ES-I3 (cell line): Measurements from ENCODE around the gene DTL.

ENCODE experiments used
- H3K36me3 ChIP-seq: 2 replicates; pipeline ENCODE4 v1.6.1; 2013; ENCODE audit warnings: mild to moderate bottlenecking, low read length, control low read depth, moderate library complexity; ENCODE audit not compliant: insufficient read depth
- H3K4me1 ChIP-seq: 2 replicates; pipeline ENCODE4 v1.6.1; 2013; ENCODE audit warnings: mild to moderate bottlenecking, control low read depth, low read length; ENCODE audit not compliant: insufficient read depth
- H3K9ac ChIP-seq: 2 replicates; pipeline ENCODE4 v1.6.1; 2013; ENCODE audit warnings: low read depth, mild to moderate bottlenecking, low read length, moderate library complexity
- H3K9me3 ChIP-seq: 2 replicates; pipeline ENCODE4 v1.6.1; 2013; ENCODE audit warnings: mild to moderate bottlenecking, low read length, moderate library complexity; ENCODE audit not compliant: control insufficient read depth, insufficient read depth

The DTL gene

GRCh38 chr1:212098310-212098709 lies 62.8 kb downstream of the DTL start:
- Histone ChIP-seq H3K9me3 (no peaks in the 10 kb centered on the region), H3K36me3 (peaks cover 2% of the 10 kb centered on the region; the same call in 1 of the 2 replicates), H3K9ac (no peak overlapping the region), H3K4me1 (peaks cover 7% of the 10 kb centered on the region)

- no peak overlapping the region for H3K9ac ChIP-seq
- peaks cover 7% of the 10 kb centered on the region for H3K4me1 ChIP-seq
- H3K36me3 ChIP-seq, result peaks cover 2% of the 10 kb centered on the region; the same call in 1 of the 2 replicates
- H3K9me3 ChIP-seq, result no peaks in the 10 kb centered on the region
These were observed 63.2 kb downstream of the DTL start for GRCh38 chr1:212098771-212099170.

DNA sequence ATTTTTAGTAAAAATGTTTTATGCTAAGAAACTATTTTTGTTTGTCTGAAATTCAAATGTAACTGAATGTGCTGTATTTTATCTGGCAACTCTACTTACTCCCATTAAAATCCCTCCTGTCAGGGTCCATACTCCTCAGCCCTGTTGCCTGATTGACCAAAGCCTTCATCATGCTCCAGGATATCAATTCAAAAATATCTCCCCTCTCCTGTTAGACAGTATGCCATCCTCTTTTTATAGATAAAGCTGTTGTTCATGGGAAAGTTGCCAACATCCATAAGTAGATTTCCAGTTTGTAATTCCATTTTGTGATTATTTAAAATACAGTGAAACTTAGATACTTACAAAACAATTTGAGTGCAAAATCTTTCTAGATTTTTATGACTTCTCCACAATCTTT lies 65.7 kb downstream of the DTL start:
- H3K36me3 ChIP-seq, result peaks cover 2% of the 10 kb centered on the region; the same call in 1 of the 2 replicates
- H3K9me3 ChIP-seq, result no peaks in the 10 kb centered on the region
- H3K4me1 ChIP-seq, result peaks cover 19% of the 10 kb centered on the region
- no peak overlapping the region for H3K9ac ChIP-seq

- H3K9ac ChIP-seq, result no peak overlapping the region
- peaks cover 23% of the 10 kb centered on the region for H3K4me1 ChIP-seq
- peaks cover 2% of the 10 kb centered on the region; the same call in 1 of the 2 replicates for H3K36me3 ChIP-seq
These were observed 66.2 kb downstream of the DTL start for GRCh38 chr1:212101735-212102134.

GRCh38 chr1:212104586-212105325 lies 69.2 kb downstream of the DTL start:
- H3K9me3 ChIP-seq, result no peaks in the 10 kb centered on the region
- H3K4me1 ChIP-seq, result peaks cover 16% of the 10 kb centered on the region; the same call in 1 of the 2 replicates
- H3K36me3 ChIP-seq, result peaks cover 2% of the 10 kb centered on the region; the same call in 1 of the 2 replicates
- no peak overlapping the region for H3K9ac ChIP-seq

More at GRCh38 chr1:212101735-212102134, 66.2 kb downstream of the DTL start:
- H3K9me3 ChIP-seq, result no peaks in the 10 kb centered on the region

GRCh38 chr1:212106286-212106792 lies 70.8 kb downstream of the DTL start:
- Histone ChIP-seq H3K9ac (no peak overlapping the region), H3K36me3 (0 out of 2 replicates have a peak, but pooled peaks cover 2% of the 10 kb centered on the region), H3K9me3 (no peaks in the 10 kb centered on the region), H3K4me1 (peaks cover 16% of the 10 kb centered on the region; the same call in 1 of the 2 replicates)

DNA sequence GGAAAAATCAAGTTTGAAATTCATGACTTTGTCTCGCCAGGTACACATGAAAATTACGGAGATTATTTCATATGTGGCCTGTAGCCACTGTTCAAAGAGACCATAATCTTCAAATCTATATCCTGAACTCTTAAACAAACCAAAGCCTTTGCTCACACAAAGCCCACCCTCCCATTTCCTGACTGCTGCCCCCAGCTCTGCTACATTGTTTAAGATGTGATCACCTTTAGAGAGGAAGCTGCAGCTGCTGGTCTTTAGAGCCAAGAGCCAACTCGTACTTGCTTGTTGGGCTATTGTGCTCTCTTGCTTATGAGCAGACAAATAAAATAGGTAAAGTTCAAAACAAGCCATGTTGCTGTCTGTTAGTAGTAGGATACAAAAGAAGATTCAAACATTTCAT lies 71.9 kb downstream of the DTL start:
- Histone ChIP-seq H3K9me3 (no peaks in the 10 kb centered on the region), H3K4me1 (peaks cover 16% of the 10 kb centered on the region; the same call in 1 of the 2 replicates), H3K36me3 (0 out of 2 replicates have a peak, but pooled peaks cover 2% of the 10 kb centered on the region), H3K9ac (no peak overlapping the region)

GRCh38 chr1:212108187-212108586 lies 72.6 kb downstream of the DTL start:
- H3K36me3 ChIP-seq, result no peaks in the 10 kb centered on the region
- no peak overlapping the region for H3K9ac ChIP-seq
- peaks cover 16% of the 10 kb centered on the region; the same call in 1 of the 2 replicates for H3K4me1 ChIP-seq
- no peaks in the 10 kb centered on the region for H3K9me3 ChIP-seq

DNA sequence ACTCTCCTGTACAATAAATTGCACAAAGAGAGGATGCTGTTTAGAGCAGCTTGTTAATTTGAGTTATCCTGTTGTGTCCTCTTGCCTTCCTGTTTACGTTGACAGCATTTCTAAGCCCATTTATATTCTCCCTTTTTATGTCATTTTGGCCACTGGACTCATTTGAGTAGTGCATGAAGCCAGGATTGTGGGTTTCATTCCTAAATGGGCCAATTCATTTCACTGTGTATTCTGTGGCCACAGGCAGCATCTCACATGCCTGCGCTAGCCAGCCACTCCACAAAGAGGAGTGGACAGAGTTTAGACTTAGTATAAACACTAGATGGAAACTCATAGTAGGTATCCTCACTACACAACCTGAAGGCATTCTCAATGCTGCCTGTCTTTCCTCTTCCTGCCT lies 73.4 kb downstream of the DTL start:
- H3K36me3 ChIP-seq, result no peaks in the 10 kb centered on the region
- no peak overlapping the region for H3K9ac ChIP-seq
- H3K9me3 ChIP-seq, result no peaks in the 10 kb centered on the region
- H3K4me1 ChIP-seq, result peaks cover 16% of the 10 kb centered on the region; the same call in 1 of the 2 replicates

DNA sequence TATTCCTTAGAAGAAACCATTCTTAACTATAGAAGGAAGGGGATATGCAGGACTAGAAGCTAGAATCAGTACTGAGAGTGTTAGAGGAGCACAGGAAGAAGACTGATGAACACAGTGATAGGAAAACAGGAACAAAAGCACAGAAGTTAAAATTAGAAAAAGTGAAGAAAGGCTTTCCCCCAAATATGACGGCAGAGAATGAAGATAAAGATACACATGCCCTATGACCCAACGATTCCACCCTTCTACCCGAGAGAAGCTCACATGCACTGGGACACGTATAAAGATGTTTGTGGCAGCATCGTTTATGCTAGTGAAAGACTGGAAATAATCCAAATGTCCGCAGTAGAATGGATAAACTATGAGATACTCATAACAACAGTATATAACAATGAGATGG lies 74.2 kb downstream of the DTL start:
- Histone ChIP-seq H3K9me3 (no peaks in the 10 kb centered on the region), H3K36me3 (no peaks in the 10 kb centered on the region), H3K4me1 (peaks cover 16% of the 10 kb centered on the region; the same call in 1 of the 2 replicates), H3K9ac (no peak overlapping the region)

DNA sequence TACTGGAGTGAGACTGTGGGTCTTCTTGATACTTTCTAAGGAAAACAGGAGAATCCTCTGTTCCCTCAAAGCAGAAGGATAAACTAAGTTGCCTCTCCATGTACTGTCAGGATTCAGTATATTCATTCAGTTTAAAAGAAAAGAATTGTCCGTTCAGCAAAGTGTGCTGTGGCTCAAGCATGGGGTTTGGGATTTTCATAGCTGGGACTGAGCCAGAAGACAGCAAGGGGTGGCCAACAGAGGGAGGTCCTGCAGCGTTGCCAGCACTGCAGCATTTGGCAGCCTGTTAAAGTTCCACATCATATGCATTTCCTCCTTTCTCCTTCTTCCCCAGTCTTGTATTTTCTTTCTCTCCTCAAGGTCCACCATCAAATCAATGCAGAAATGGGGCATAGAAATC lies 75.1 kb downstream of the DTL start:
- Histone ChIP-seq H3K4me1 (peaks cover 10% of the 10 kb centered on the region; the same call in 1 of the 2 replicates), H3K36me3 (no peaks in the 10 kb centered on the region), H3K9me3 (no peaks in the 10 kb centered on the region), H3K9ac (no peak overlapping the region)

DNA sequence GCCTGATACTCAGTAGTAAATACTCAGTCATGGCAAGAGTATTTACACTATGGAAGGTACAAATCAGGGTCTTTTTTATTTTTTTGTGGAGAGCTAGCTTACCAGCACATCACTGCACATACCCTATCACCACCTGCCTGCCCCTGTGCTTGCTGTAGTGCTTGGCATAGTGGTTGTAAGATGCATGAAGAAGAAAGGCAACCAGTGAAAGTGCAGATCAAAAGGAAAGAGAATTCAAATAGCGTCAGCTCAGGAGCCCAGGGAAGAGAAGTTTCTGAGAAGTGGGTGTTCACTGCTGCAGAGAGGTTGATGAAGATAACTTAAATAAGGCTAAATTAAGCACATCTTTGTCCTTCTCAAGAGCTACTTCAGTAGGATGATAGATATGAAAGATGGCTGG lies 76.0 kb downstream of the DTL start:
- no peak overlapping the region for H3K9ac ChIP-seq
- no peaks in the 10 kb centered on the region for H3K9me3 ChIP-seq
- 0 out of 2 replicates have a peak, but pooled peaks cover under 1% of the 10 kb centered on the region for H3K4me1 ChIP-seq
- no peaks in the 10 kb centered on the region for H3K36me3 ChIP-seq

DNA sequence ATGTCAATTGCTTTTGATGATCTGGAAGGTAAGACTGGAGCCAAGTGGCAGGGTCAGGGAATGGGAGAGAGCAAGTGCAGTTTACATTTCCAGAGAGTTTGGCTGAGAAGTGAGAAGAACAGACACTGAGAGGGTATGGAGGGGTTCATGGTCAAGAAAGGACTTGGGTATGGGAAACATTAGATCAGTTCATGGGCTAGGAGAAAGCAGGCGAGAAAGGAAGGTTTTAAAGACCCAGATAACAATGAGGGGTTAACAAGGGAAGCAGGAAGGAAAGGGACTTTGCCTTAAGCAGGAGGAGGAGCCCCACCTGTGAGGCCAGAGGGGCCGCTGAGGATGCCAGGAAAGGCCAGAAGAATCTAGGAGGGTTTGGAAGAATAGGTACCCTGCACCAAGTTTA lies 78.2 kb downstream of the DTL start:
- Histone ChIP-seq H3K9me3 (no peaks in the 10 kb centered on the region), H3K36me3 (no peaks in the 10 kb centered on the region), H3K9ac (no peak overlapping the region), H3K4me1 (no peaks in the 10 kb centered on the region)

DNA sequence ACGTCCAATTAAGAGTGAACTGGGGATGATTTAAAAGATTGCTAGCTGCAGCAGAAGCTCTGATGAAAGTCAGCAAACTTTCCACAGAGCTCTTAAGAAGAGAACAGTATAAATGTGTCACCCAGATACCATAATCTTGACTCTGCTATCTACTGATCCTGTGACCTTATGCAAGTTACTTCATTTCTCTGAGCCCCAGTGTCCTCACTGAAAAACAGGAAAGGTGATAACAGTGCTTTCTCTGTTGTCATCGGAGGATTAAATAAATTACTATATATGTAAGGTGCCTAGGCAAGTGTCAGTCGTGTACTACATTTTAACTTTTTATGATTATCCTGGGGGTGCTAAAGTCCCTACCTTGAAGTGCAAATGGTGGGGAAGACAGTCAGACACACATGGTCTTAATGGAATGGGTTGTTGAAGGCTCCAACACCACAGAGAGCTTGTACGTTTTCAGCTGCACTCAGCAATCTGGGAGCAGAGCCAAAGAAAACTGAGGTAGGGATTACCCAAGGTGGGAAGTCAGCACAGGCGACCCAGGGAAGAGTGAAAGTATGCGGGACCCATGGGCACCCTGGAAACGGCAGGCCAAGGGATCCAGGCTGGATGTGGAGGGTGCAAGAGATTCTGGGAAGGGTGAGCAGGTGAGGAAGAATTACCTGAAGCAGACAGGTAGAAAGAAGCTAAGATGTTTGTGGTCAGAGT lies 82.8 kb downstream of the DTL start:
- Histone ChIP-seq H3K36me3 (no peaks in the 10 kb centered on the region), H3K9me3 (no peaks in the 10 kb centered on the region), H3K4me1 (no peaks in the 10 kb centered on the region), H3K9ac (no peak overlapping the region)
